Ovary (tissue), 3 donors: ENCODE measurements around the gene CNNM3.

Experiments
- EP300 ChIP-seq: sonication (generic); formaldehyde crosslinking; IDR thresholded peaks from one replicate; pipeline ENCODE4 v1.6.1; 2017; ENCODE audit warnings: antibody characterized with exemption
- POLR2A ChIP-seq: fragments of 450-650 bp; IDR thresholded peaks from one replicate; pipeline ENCODE4 v1.6.1; 2017; ENCODE audit warnings: antibody characterized with exemption, mild to moderate bottlenecking, moderate library complexity
- TF ChIP-seq, protein P1 (sequence below), 3 donors: fragments of 450-650 bp in 2 of 3; fragments of 200-600 bp in 1 of 3; IDR thresholded peaks; one replicate each; pipeline versions ENCODE4 v1.5.1 to v1.8.0; 2016 to 2022; ENCODE audit warnings: antibody characterized with exemption in 3 of 3, mild to moderate bottlenecking in 1 of 3
- donor health status: DM: no; HTN: no; CAD: no.

DNA sequence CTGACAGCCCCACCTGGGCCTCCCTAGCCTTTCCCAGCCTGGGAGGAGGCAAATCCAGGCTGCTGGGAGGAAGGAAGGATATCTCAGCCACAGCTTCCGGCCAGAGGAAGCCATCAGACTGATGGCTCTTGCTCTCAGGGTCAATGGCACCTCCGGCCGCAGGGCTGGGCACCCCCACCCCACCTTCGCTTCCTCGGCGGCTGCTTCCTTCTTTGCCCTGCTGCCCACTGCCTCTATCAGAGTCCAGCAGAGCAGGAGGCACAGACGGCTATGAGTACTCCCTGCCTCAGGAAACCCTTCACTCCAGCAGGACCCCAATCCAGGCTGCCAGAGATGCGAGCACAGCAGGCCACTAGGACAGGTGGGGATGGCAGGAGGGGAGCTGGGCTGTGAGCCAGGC is 50.5 kb downstream of the CNNM3 start:
- TF ChIP-seq, protein P1, sequence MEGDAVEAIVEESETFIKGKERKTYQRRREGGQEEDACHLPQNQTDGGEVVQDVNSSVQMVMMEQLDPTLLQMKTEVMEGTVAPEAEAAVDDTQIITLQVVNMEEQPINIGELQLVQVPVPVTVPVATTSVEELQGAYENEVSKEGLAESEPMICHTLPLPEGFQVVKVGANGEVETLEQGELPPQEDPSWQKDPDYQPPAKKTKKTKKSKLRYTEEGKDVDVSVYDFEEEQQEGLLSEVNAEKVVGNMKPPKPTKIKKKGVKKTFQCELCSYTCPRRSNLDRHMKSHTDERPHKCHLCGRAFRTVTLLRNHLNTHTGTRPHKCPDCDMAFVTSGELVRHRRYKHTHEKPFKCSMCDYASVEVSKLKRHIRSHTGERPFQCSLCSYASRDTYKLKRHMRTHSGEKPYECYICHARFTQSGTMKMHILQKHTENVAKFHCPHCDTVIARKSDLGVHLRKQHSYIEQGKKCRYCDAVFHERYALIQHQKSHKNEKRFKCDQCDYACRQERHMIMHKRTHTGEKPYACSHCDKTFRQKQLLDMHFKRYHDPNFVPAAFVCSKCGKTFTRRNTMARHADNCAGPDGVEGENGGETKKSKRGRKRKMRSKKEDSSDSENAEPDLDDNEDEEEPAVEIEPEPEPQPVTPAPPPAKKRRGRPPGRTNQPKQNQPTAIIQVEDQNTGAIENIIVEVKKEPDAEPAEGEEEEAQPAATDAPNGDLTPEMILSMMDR (IDR thresholded peaks at IDR 0.05): no peak
- TF ChIP-seq POLR2A (no peak), EP300 (no peak)
